D341Med (cell line): ENCODE results near the gene COG4.
"Not testable (repeated sequence)": the region's sequence is repeated elsewhere in the genome, so short reads cannot be mapped to it uniquely, and the experiment has no call there.

ENCODE experiments used
- DNase-seq: peaks from one replicate; pipeline ENCODE4 v3.0.0; 2012; ENCODE audit warnings: low spot score

Gene COG4

GRCh38 chr16:70457446-70458166 lies 65.7 kb downstream of the COG4 start:
- DNase-seq, result no peak

GRCh38 chr16:70455910-70456309 lies 67.4 kb downstream of the COG4 start:
- no peak for DNase-seq

- peak; percentile 91 for DNase-seq
Measured at GRCh38 chr16:70454222-70455034, 68.9 kb downstream of the COG4 start, which contains the start of gene FCSK. FCSK (plus strand) TSS chr16:70454595; CDS start chr16:70463191, 8,596 bp downstream.

GRCh38 chr16:70453892-70454221 lies 69.5 kb downstream of the COG4 start:
- DNase-seq, result no peak

- DNase-seq, result no peak
Measured at GRCh38 chr16:70453117-70453891, 70.0 kb downstream of the COG4 start.

GRCh38 chr16:70451004-70451340 lies 72.4 kb downstream of the COG4 start:
- DNase-seq, result not testable (repeated sequence)

- DNase-seq, result not testable (repeated sequence)
Measured at GRCh38 chr16:70450142-70451003, 73.0 kb downstream of the COG4 start.

- DNase-seq, result no peak
Measured at GRCh38 chr16:70448075-70448474, 75.3 kb downstream of the COG4 start.

- DNase-seq, result no peak
Measured at GRCh38 chr16:70444249-70445063, 78.9 kb downstream of the COG4 start.

GRCh38 chr16:70442344-70442743 lies 81.0 kb downstream of the COG4 start:
- DNase-seq, result no peak

- no peak for DNase-seq
Measured at GRCh38 chr16:70441406-70441990, 81.9 kb downstream of the COG4 start.

GRCh38 chr16:70440009-70440692 lies 83.2 kb downstream of the COG4 start:
- DNase-seq, result no peak

- DNase-seq, result peak; percentile 95
Measured at GRCh38 chr16:70438969-70439862, 84.1 kb downstream of the COG4 start, which contains the start of gene ST3GAL2. ST3GAL2 (minus strand) TSS chr16:70439100; CDS start chr16:70398530, 40,570 bp downstream.

- DNase-seq, result no peak
Measured at GRCh38 chr16:70438585-70438968, 84.8 kb downstream of the COG4 start.

GRCh38 chr16:70437582-70438557 lies 85.5 kb downstream of the COG4 start:
- DNase-seq, result no peak

- DNase-seq, result peak; percentile 78
Measured at GRCh38 chr16:70437017-70437581, 86.3 kb downstream of the COG4 start.
